GM23338 (cell line): ENCODE results near the gene ATP8B4. TPM values are rescaled to one million over a fixed set of nuclear protein-coding genes. Genes with fewer than 3 reads are reported as not detected.

Source experiments
- ATAC-seq: fragments of 200-7000 bp; cut with Tn5 transposase; 3 replicates; pipeline ENCODE4 v1.9.1; 2020
- DNase-seq: peaks from one replicate; pipeline ENCODE4 v3.0.0-alpha.2; 2015; ENCODE audit warnings: low spot score
- H2AFZ ChIP-seq: fragments of 200-600 bp; sonication (generic); 2 replicates; pipeline ENCODE4 v1.8.0; 2016; ENCODE audit warnings: antibody characterized with exemption, mild to moderate bottlenecking, moderate library complexity
- H3F3A ChIP-seq: fragments of 200-600 bp; sonication (generic); replicated peaks from 2 replicates; pipeline ENCODE4 v1.8.0; 2017; ENCODE audit warnings: antibody characterized with exemption, mixed run types, low read depth
- H3K27ac ChIP-seq: fragments of 200-600 bp; sonication (generic); 2 replicates; pipeline ENCODE4 v1.6.1; 2016; ENCODE audit warnings: low read depth
- H3K27me3 ChIP-seq: fragments of 200-600 bp; sonication (generic); 2 replicates; pipeline ENCODE4 v1.8.0; 2016; ENCODE audit warnings: mild to moderate bottlenecking, mixed run types, moderate library complexity; ENCODE audit not compliant: insufficient read depth
- H3K36me3 ChIP-seq: fragments of 200-600 bp; sonication (generic); 2 replicates; pipeline ENCODE4 v1.8.0; 2016; ENCODE audit warnings: mild to moderate bottlenecking; ENCODE audit not compliant: insufficient read depth
- H3K4me1 ChIP-seq: fragments of 200-600 bp; sonication (generic); 2 replicates; pipeline ENCODE4 v1.8.0; 2016; ENCODE audit warnings: mild to moderate bottlenecking, moderate library complexity; ENCODE audit not compliant: insufficient read depth
- H3K4me2 ChIP-seq: fragments of 200-600 bp; sonication (generic); 2 replicates; pipeline ENCODE4 v1.7.1; 2017; ENCODE audit warnings: mixed run types
- H3K4me3 ChIP-seq: fragments of 200-600 bp; sonication (generic); 2 replicates; pipeline ENCODE4 v1.6.1; 2016; ENCODE audit warnings: mixed run types
- H3K79me2 ChIP-seq: fragments of 200-600 bp; sonication (generic); replicated peaks from 2 replicates; pipeline ENCODE4 v1.8.0; 2017; ENCODE audit warnings: mild to moderate bottlenecking; ENCODE audit not compliant: insufficient read depth
- H3K9me2 ChIP-seq: fragments of 200-600 bp; sonication (generic); 2 replicates; pipeline ENCODE4 v1.8.0; 2017; ENCODE audit not compliant: insufficient read depth
- H4K20me1 ChIP-seq: fragments of 200-600 bp; sonication (generic); replicated peaks from 2 replicates; pipeline ENCODE4 v1.8.0; 2017; ENCODE audit warnings: mild to moderate bottlenecking; ENCODE audit not compliant: insufficient read depth
- H3K27ac Mint-ChIP-seq: 2 replicates; pipeline ENCODE4 v1.8.0; 2020; ENCODE audit warnings: inconsistent platforms, mild to moderate bottlenecking, moderate library complexity, mixed read lengths
- H3K27me3 Mint-ChIP-seq: 3 replicates; pipeline ENCODE4 v1.8.0; 2022; ENCODE audit warnings: low read depth, mild to moderate bottlenecking, moderate library complexity, mixed read lengths, inconsistent platforms; ENCODE audit not compliant: insufficient read depth, poor library complexity
- H3K36me3 Mint-ChIP-seq: 3 replicates; pipeline ENCODE4 v1.8.0; 2021; ENCODE audit warnings: low read depth, mild to moderate bottlenecking, inconsistent platforms, moderate library complexity, mixed read lengths
- H3K4me1 Mint-ChIP-seq: 3 replicates; pipeline ENCODE4 v1.8.0; 2020; ENCODE audit warnings: mild to moderate bottlenecking, inconsistent platforms, mixed read lengths
- H3K4me3 Mint-ChIP-seq: 3 replicates; pipeline ENCODE4 v1.8.0; 2021; ENCODE audit warnings: moderate library complexity, mild to moderate bottlenecking, inconsistent platforms, mixed read lengths
- H3K9me3 Mint-ChIP-seq: 3 replicates; pipeline ENCODE4 v1.8.0; 2020; ENCODE audit warnings: moderate library complexity, mild to moderate bottlenecking, inconsistent platforms, mixed read lengths
- CREB1 ChIP-seq: fragments of 250-450 bp; sonication (Bioruptor Pico); IDR thresholded peaks from 2 replicates; pipeline ENCODE4 v1.5.0; 2020; ENCODE audit warnings: low read depth, mild to moderate bottlenecking, moderate library complexity
- CTCF ChIP-seq, 2 experiments: fragments of 200-600 bp in 1 of 2; sonication (generic) in 1 of 2; conservative IDR thresholded peaks; 2 replicates each; pipeline versions ENCODE4 v1.5.1 to v1.6.1; 2016 to 2017; ENCODE audit warnings: antibody characterized with exemption in 2 of 2, low read depth in 2 of 2, mild to moderate bottlenecking in 2 of 2, moderate library complexity in 1 of 2
- EZH2 ChIP-seq: fragments of 200-600 bp; sonication (generic); IDR thresholded peaks from one replicate; pipeline ENCODE4 v1.8.0; 2017; ENCODE audit warnings: antibody characterized with exemption, mild to moderate bottlenecking, low read depth; ENCODE audit not compliant: unreplicated experiment
- EZH2phosphoT487 ChIP-seq: fragments of 200-600 bp; sonication (generic); IDR thresholded peaks from one replicate; pipeline ENCODE4 v1.8.1; 2018; ENCODE audit warnings: antibody characterized with exemption; ENCODE audit not compliant: unreplicated experiment
- JUNB ChIP-seq: IDR thresholded peaks from one replicate; pipeline ENCODE4 v1.6.1; 2016; ENCODE audit warnings: antibody characterized with exemption; ENCODE audit not compliant: unreplicated experiment
- NANOG ChIP-seq: IDR thresholded peaks from 2 replicates; pipeline ENCODE4 v1.6.1; 2016; ENCODE audit warnings: antibody characterized with exemption, borderline replicate concordance
- POLR2AphosphoS5 ChIP-seq: IDR thresholded peaks from 2 replicates; pipeline ENCODE4 v1.6.1; 2016; ENCODE audit warnings: antibody characterized with exemption, low read depth
- REST ChIP-seq: IDR thresholded peaks from one replicate; pipeline ENCODE4 v1.6.1; 2018; ENCODE audit warnings: antibody characterized with exemption; ENCODE audit not compliant: unreplicated experiment
- STAT1 ChIP-seq: IDR thresholded peaks from one replicate; pipeline ENCODE4 v1.6.1; 2016; ENCODE audit warnings: antibody characterized with exemption; ENCODE audit not compliant: unreplicated experiment
- ZNF114 ChIP-seq: fragments of 250-450 bp; sonication (Bioruptor Pico); IDR thresholded peaks from 2 replicates; pipeline ENCODE4 v1.5.0; 2020; ENCODE audit warnings: mild to moderate bottlenecking, moderate library complexity
- ZNF331 ChIP-seq: fragments of 250-450 bp; sonication (Bioruptor Pico); IDR thresholded peaks from 2 replicates; pipeline ENCODE4 v1.5.0; 2020; ENCODE audit warnings: low read depth, mild to moderate bottlenecking, moderate library complexity
- ZNF462 ChIP-seq: fragments of 250-450 bp; sonication (Bioruptor Pico); IDR thresholded peaks from 2 replicates; pipeline ENCODE4 v1.5.0; 2020; ENCODE audit warnings: mild to moderate bottlenecking, moderate library complexity
- polyA plus RNA-seq: library from polyadenylated mRNA; unstranded; fragments of >200 nt; fragmentation: Nextera tagmentation; extraction: Ambion mirVana; gene quantifications from 2 replicates; pipeline ENCODE4 v1.2.1, GENCODE V29; 2016
- total RNA-seq: library from RNA; depleted of rRNA; stranded (reverse); fragments of >200 nt; shearing (Covaris generic); gene quantifications from 2 replicates; pipeline ENCODE4 v1.2.3, GENCODE V29; 2014
- TF ChIP-seq, protein P1 (sequence below): IDR thresholded peaks from 2 replicates; pipeline ENCODE4 v1.6.1; 2016; ENCODE audit warnings: antibody characterized with exemption

ATP8B4 gene
- total and polyA plus RNA-seq, 2 experiments from 2014 or later, result 0.24 TPM; not detected in 1

GRCh38 chr15:49902685-49903501 lies 216.1 kb downstream of the ATP8B4 start:
- H3K27ac Mint-ChIP-seq, result no peak overlapping the region
- TF ChIP-seq ZNF114 (CRISPR knock-in tag), result no peak
- TF ChIP-seq POLR2AphosphoS5, result no peak
- TF ChIP-seq ZNF331, result no peak
- TF ChIP-seq JUNB, result no peak
- no peak for TF ChIP-seq STAT1
- TF ChIP-seq CREB1 (CRISPR knock-in tag), result no peak
- TF ChIP-seq REST, result no peak
- no peak for TF ChIP-seq EZH2phosphoT487
- no peak for TF ChIP-seq EZH2
- TF ChIP-seq, protein P1, sequence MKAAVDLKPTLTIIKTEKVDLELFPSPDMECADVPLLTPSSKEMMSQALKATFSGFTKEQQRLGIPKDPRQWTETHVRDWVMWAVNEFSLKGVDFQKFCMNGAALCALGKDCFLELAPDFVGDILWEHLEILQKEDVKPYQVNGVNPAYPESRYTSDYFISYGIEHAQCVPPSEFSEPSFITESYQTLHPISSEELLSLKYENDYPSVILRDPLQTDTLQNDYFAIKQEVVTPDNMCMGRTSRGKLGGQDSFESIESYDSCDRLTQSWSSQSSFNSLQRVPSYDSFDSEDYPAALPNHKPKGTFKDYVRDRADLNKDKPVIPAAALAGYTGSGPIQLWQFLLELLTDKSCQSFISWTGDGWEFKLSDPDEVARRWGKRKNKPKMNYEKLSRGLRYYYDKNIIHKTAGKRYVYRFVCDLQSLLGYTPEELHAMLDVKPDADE, result no peak
- TF ChIP-seq CTCF (conservative IDR thresholded peaks at IDR 0.05; ENCODE audit: low read depth in 2 of 2), result no peak
- TF ChIP-seq ZNF462 (CRISPR knock-in tag), result no peak
- no peak for TF ChIP-seq NANOG
- H3K36me3 Mint-ChIP-seq, result no peaks in the 10 kb centered on the region
- DNase-seq (no peak), ATAC-seq (no peak)
- no peak overlapping the region for H3K4me3 Mint-ChIP-seq
- no peak overlapping the region for H3K4me2 ChIP-seq
- no peaks in the 10 kb centered on the region for H3K36me3 ChIP-seq
- H3F3A ChIP-seq, result no peaks in the 10 kb centered on the region
- no peak overlapping the region for H3K4me3 ChIP-seq
- no peaks in the 10 kb centered on the region for H4K20me1 ChIP-seq
- no peak overlapping the region for H3K27ac ChIP-seq
- no peaks in the 10 kb centered on the region for H3K4me1 ChIP-seq
- H3K27me3 Mint-ChIP-seq, result no peaks in the 10 kb centered on the region
- no peaks in the 10 kb centered on the region; the same call in 2 of the 3 replicates for H3K4me1 Mint-ChIP-seq
- H3K9me3 Mint-ChIP-seq, result no peaks in the 10 kb centered on the region
- no peaks in the 10 kb centered on the region for H3K79me2 ChIP-seq
- H2AFZ ChIP-seq, result 0 out of 2 replicates have a peak overlapping the region, but pooled peaks have one; percentile 6
- no peaks in the 10 kb centered on the region for H3K9me2 ChIP-seq
- H3K27me3 ChIP-seq, result no peaks in the 10 kb centered on the region
